Mesenchymal stem cell (in vitro differentiated cells and primary cell): ENCODE data around the gene ETS1.

Experiments used
- DNase-seq: peaks from one replicate; pipeline ENCODE4 v3.0.0-alpha.2; 2013
- H2AFZ ChIP-seq: one replicate; pipeline ENCODE4 v1.6.1; 2013; ENCODE audit warnings: low read depth, mild to moderate bottlenecking, control low read depth, inconsistent platforms, low read length, moderate library complexity
- H2AK5ac ChIP-seq: 2 replicates; pipeline ENCODE4 v1.6.1; 2013; ENCODE audit warnings: low read length, moderate library complexity, mild to moderate bottlenecking, inconsistent platforms; ENCODE audit not compliant: severe bottlenecking
- H2BK120ac ChIP-seq: one replicate; pipeline ENCODE4 v1.6.1; 2013; ENCODE audit warnings: low read depth, mild to moderate bottlenecking, inconsistent platforms, low read length, moderate library complexity
- H2BK12ac ChIP-seq, 2 experiments: one replicate each; pipeline ENCODE4 v1.6.1; 2013; ENCODE audit warnings: inconsistent platforms in 2 of 2, low read length in 2 of 2, mild to moderate bottlenecking in 2 of 2, moderate library complexity in 2 of 2, control low read depth in 1 of 2
- H2BK15ac ChIP-seq: one replicate; pipeline ENCODE4 v1.6.1; 2013; ENCODE audit warnings: mild to moderate bottlenecking, low read depth, inconsistent platforms; ENCODE audit not compliant: poor library complexity, severe bottlenecking
- H2BK5ac ChIP-seq: 2 replicates; pipeline ENCODE4 v1.6.1; 2013; ENCODE audit warnings: low read depth, mild to moderate bottlenecking, low read length, control low read depth, inconsistent platforms; ENCODE audit not compliant: poor library complexity, severe bottlenecking
- H3K14ac ChIP-seq, 2 experiments: one replicate each; pipeline ENCODE4 v1.6.1; 2013; ENCODE audit warnings: inconsistent platforms in 2 of 2, low read length in 2 of 2, control low read depth in 1 of 2, mild to moderate bottlenecking in 1 of 2, moderate library complexity in 1 of 2
- H3K18ac ChIP-seq, 2 experiments: one replicate each; pipeline ENCODE4 v1.6.1; 2013; ENCODE audit warnings: inconsistent platforms in 2 of 2, low read length in 2 of 2, control low read depth in 1 of 2, low read depth in 1 of 2, mild to moderate bottlenecking in 1 of 2
- H3K23ac ChIP-seq, 2 experiments: one replicate each; pipeline ENCODE4 v1.6.1; 2013; ENCODE audit warnings: inconsistent platforms in 2 of 2, low read length in 2 of 2, mild to moderate bottlenecking in 2 of 2, moderate library complexity in 2 of 2, control low read depth in 1 of 2
- H3K27ac ChIP-seq: 2 replicates; pipeline ENCODE4 v1.5.1; 2013; ENCODE audit warnings: mild to moderate bottlenecking, moderate library complexity, low read length, control low read depth, inconsistent platforms; ENCODE audit not compliant: poor library complexity, severe bottlenecking
- H3K27me3 ChIP-seq, 2 experiments: 2 replicates each; pipeline versions ENCODE4 v1.6.1 to v1.7.0; 2013; ENCODE audit warnings: low read length in 2 of 2, mild to moderate bottlenecking in 2 of 2, moderate library complexity in 2 of 2, control low read depth in 1 of 2, inconsistent platforms in 1 of 2; ENCODE audit not compliant: control insufficient read depth in 1 of 2, insufficient read depth in 1 of 2
- H3K36me3 ChIP-seq, 2 experiments: 2 replicates each; pipeline versions ENCODE4 v1.6.1 to v1.7.0; 2013; ENCODE audit warnings: low read length in 2 of 2, control low read depth in 1 of 2, inconsistent platforms in 1 of 2, low read depth in 1 of 2, mild to moderate bottlenecking in 1 of 2; ENCODE audit not compliant: insufficient read depth in 2 of 2, control insufficient read depth in 1 of 2
- H3K4ac ChIP-seq, 2 experiments: one replicate each; pipeline ENCODE4 v1.6.1; 2013; ENCODE audit warnings: inconsistent platforms in 2 of 2, low read length in 2 of 2, mild to moderate bottlenecking in 2 of 2, moderate library complexity in 2 of 2, control low read depth in 1 of 2, low read depth in 1 of 2
- H3K4me1 ChIP-seq: 2 replicates; pipeline ENCODE4 v1.6.1; 2013; ENCODE audit warnings: low read depth, low read length, control low read depth; ENCODE audit not compliant: control insufficient read depth, insufficient read depth
- H3K4me2 ChIP-seq: 2 replicates; pipeline ENCODE4 v1.6.1; 2013; ENCODE audit warnings: low read length, mild to moderate bottlenecking, inconsistent platforms; ENCODE audit not compliant: poor library complexity, severe bottlenecking
- H3K4me3 ChIP-seq, 2 experiments: 2 replicates each; pipeline versions ENCODE4 v1.5.1 to v1.7.0; 2013; ENCODE audit warnings: low read length in 2 of 2, mild to moderate bottlenecking in 2 of 2, control low read depth in 1 of 2, low read depth in 1 of 2; ENCODE audit not compliant: insufficient read depth in 1 of 2
- H3K79me1 ChIP-seq: replicated peaks from 2 replicates; pipeline ENCODE4 v1.6.1; 2013; ENCODE audit warnings: mild to moderate bottlenecking, control low read depth, low read length, inconsistent platforms; ENCODE audit not compliant: poor library complexity, severe bottlenecking
- H3K9ac ChIP-seq: 2 replicates; pipeline ENCODE4 v1.7.0; 2013; ENCODE audit warnings: mild to moderate bottlenecking, low read length, moderate library complexity
- H3K9me3 ChIP-seq: 2 replicates; pipeline ENCODE4 v1.7.0; 2013; ENCODE audit warnings: mild to moderate bottlenecking, low read length; ENCODE audit not compliant: control insufficient read depth
- H4K8ac ChIP-seq: one replicate; pipeline ENCODE4 v1.6.1; 2013; ENCODE audit warnings: inconsistent platforms, mild to moderate bottlenecking, low read length, moderate library complexity
- H4K91ac ChIP-seq: one replicate; pipeline ENCODE4 v1.6.1; 2013; ENCODE audit warnings: mild to moderate bottlenecking, low read length, inconsistent platforms
- WGBS: methylation state at CpG from one replicate; pipeline ENCODE4 v1.1.7; 2013; ENCODE audit warnings: mixed read lengths; 5-methylcytosine and 5-hydroxymethylcytosine counted together

ETS1 gene

GRCh38 chr11:128506999-128507611, 80.3 kb downstream of the ETS1 start:
- Histone ChIP-seq H3K14ac (no peak overlapping the region), H3K4me3 (peak overlapping the region in 1 of 2 experiments; percentile 62), H2BK15ac (peak overlapping the region; percentile 39), H3K4ac (peak overlapping the region; percentile 43 to 68), H2BK12ac (peak overlapping the region; percentile 29 to 90), H2AK5ac (peak overlapping the region; percentile 85), H4K91ac (no peak overlapping the region), H3K4me1 (peaks cover 35% of the 10 kb centered on the region), H3K18ac (peak overlapping the region; percentile 73 to 77), H4K8ac (peak overlapping the region; percentile 79), H3K36me3 (peaks cover 13 to 15% of the 10 kb centered on the region in 2 experiments), H2AFZ (no peak overlapping the region), H3K27me3 (no peaks in the 10 kb centered on the region), H3K79me1 (peaks cover 2% of the 10 kb centered on the region), H3K23ac (no peak overlapping the region), H2BK120ac (peak overlapping the region; percentile 82), H3K9ac (peak overlapping the region; percentile 82), H3K9me3 (no peaks in the 10 kb centered on the region), H2BK5ac (peak overlapping the region; percentile 24), H3K4me2 (peak overlapping the region; percentile 60), H3K27ac (peak overlapping the region; percentile 85)
- 14% methylated on average over 12 of the region's 12 CpGs for WGBS
- peak; percentile 96 for DNase-seq

GRCh38 chr11:128506356-128506755, 81.0 kb downstream of the ETS1 start:
- Histone ChIP-seq H3K9me3 (no peaks in the 10 kb centered on the region), H4K91ac (peak overlapping the region; percentile 93), H3K36me3 (peaks cover 13 to 14% of the 10 kb centered on the region in 2 experiments), H2BK5ac (peak overlapping the region; percentile 32), H3K9ac (peak overlapping the region; percentile 82), H2AK5ac (peak overlapping the region; percentile 77), H2BK15ac (peak overlapping the region; percentile 36), H3K4ac (peak overlapping the region in 1 of 2 experiments; percentile 68), H3K4me3 (peak overlapping the region in 1 of 2 experiments; percentile 59), H3K18ac (peak overlapping the region; percentile 71 to 77), H3K79me1 (peaks cover 2% of the 10 kb centered on the region), H2AFZ (no peak overlapping the region), H3K27ac (peak overlapping the region; percentile 85), H3K4me1 (peaks cover 37% of the 10 kb centered on the region), H2BK120ac (peak overlapping the region; percentile 82), H3K23ac (peak overlapping the region in 1 of 2 experiments; percentile 34), H3K27me3 (no peaks in the 10 kb centered on the region), H3K4me2 (no peak overlapping the region), H3K14ac (peak overlapping the region in 1 of 2 experiments; percentile 35), H4K8ac (peak overlapping the region; percentile 66), H2BK12ac (peak overlapping the region; percentile 29 to 90)
- WGBS: 97% methylated on average over 15 of the region's 15 CpGs
- DNase-seq: no peak

GRCh38 chr11:128505449-128506065, 81.8 kb downstream of the ETS1 start:
- H3K27me3 ChIP-seq: no peaks in the 10 kb centered on the region
- H3K4me1 ChIP-seq: peaks cover 40% of the 10 kb centered on the region
- H4K8ac ChIP-seq: no peak overlapping the region
- peak overlapping the region; percentile 35 for H2AK5ac ChIP-seq
- H2BK12ac ChIP-seq: peak overlapping the region; percentile 15 to 28
- no peak overlapping the region for H2BK5ac ChIP-seq
- H3K27ac ChIP-seq: no peak overlapping the region
- no peak overlapping the region for H3K9ac ChIP-seq
- no peak overlapping the region for H3K23ac ChIP-seq
- DNase-seq: no peak
- WGBS: 81% methylated on average over 10 of the region's 12 CpGs
- H3K14ac ChIP-seq: no peak overlapping the region
- peaks cover 14 to 15% of the 10 kb centered on the region in 2 experiments for H3K36me3 ChIP-seq
- H3K9me3 ChIP-seq: no peaks in the 10 kb centered on the region
- peak overlapping the region; percentile 38 to 57 for H3K18ac ChIP-seq
- H3K79me1 ChIP-seq: peaks cover 2% of the 10 kb centered on the region
- H3K4ac ChIP-seq: no peak overlapping the region
- H4K91ac ChIP-seq: peak overlapping the region; percentile 14
- no peak overlapping the region for H2BK15ac ChIP-seq
- H2BK120ac ChIP-seq: peak overlapping the region; percentile 6
- H3K4me3 ChIP-seq: no peak overlapping the region
- no peak overlapping the region for H3K4me2 ChIP-seq
- no peak overlapping the region for H2AFZ ChIP-seq

GRCh38 chr11:128504486-128504885, 82.9 kb downstream of the ETS1 start:
- Histone ChIP-seq H3K9me3 (no peaks in the 10 kb centered on the region), H3K4me2 (no peak overlapping the region), H3K79me1 (peaks cover 2% of the 10 kb centered on the region), H2BK15ac (no peak overlapping the region), H3K27me3 (no peaks in the 10 kb centered on the region), H4K8ac (no peak overlapping the region), H2AFZ (no peak overlapping the region), H3K4ac (no peak overlapping the region), H3K18ac (no peak overlapping the region), H3K14ac (no peak overlapping the region), H2BK5ac (no peak overlapping the region), H3K27ac (no peak overlapping the region), H3K4me3 (no peak overlapping the region), H3K4me1 (peaks cover 46% of the 10 kb centered on the region), H2BK120ac (no peak overlapping the region), H4K91ac (no peak overlapping the region), H2BK12ac (no peak overlapping the region), H3K23ac (no peak overlapping the region), H3K9ac (peak overlapping the region; percentile 14), H2AK5ac (no peak overlapping the region), H3K36me3 (peaks cover 14 to 16% of the 10 kb centered on the region in 2 experiments)
- WGBS: 100% methylated on average over 2 of the region's 2 CpGs
- DNase-seq: peak; percentile 71
